HCT116 (cell line): Measurements from ENCODE around the gene ZNF839. TPM values are rescaled to one million over a fixed set of nuclear protein-coding genes. Genes with fewer than 3 reads are reported as not detected.
A peak's percentile ranks its signal among the peaks of the same experiment; 100 is the strongest.

Experiments
- ATAC-seq: fragments of 200-7000 bp; cut with Tn5 transposase; 2 replicates; pipeline ENCODE4 v1.9.1; 2020; ENCODE audit warnings: mild to moderate bottlenecking, moderate library complexity
- BruUV-seq: library from RNA; stranded (reverse); fragments of 400-500 nt; replicated peaks from 2 replicates; lab custom pipeline; 2021; lab: Mats Ljungman, UMichigan
- CTCF ChIA-PET: fragments of 300-600 bp; sonication (Branson Sonifier 250); formaldehyde crosslinking; loops from one replicate; lab custom pipeline; 2021; ENCODE audit warnings: antibody characterized with exemption; lab: Charles Lee
- POLR2A ChIA-PET: fragments of 300-600, 350-600 bp; sonication (Branson Sonifier 250); formaldehyde crosslinking; loops from one replicate; lab custom pipeline; 2021; ENCODE audit warnings: antibody characterized with exemption; lab: Charles Lee
- RAD21 ChIA-PET, 2 experiments: fragments of 300-600 bp; sonication (Branson Sonifier 250); formaldehyde crosslinking; loops; one replicate each; lab custom pipeline; 2023; ENCODE audit warnings: low total read pairs in 2 of 2; ENCODE audit not compliant: uncharacterized antibody in 2 of 2, unreplicated experiment in 2 of 2, low non-redundant PET in 1 of 2; lab: Charles Lee
- DNase-seq: peaks from one replicate; pipeline ENCODE4 v3.0.0-alpha.2; 2010; ENCODE audit warnings: low read depth, low spot score
- H2AFZ ChIP-seq: fragments of 200-600 bp; shearing (Covaris generic), sonication (generic); 2 replicates; pipeline ENCODE4 v1.6.1; 2017; ENCODE audit warnings: low read depth, mixed run types, mixed read lengths, antibody characterized with exemption, low read length; ENCODE audit not compliant: poor library complexity, severe bottlenecking
- H3K27ac ChIP-seq: 2 replicates; pipeline ENCODE4 v1.5.1; 2012; ENCODE audit warnings: low read depth, low read length
- H3K27me3 ChIP-seq: fragments of 200-600 bp; sonication (generic); 2 replicates; pipeline ENCODE4 v1.6.1; 2016; ENCODE audit warnings: mixed run types, low read length, mixed read lengths; ENCODE audit not compliant: insufficient read depth
- H3K36me3 ChIP-seq, 2 experiments: fragments of 200-500 bp in 1 of 2; fragments of 200-600 bp in 1 of 2; sonication (Bioruptor generic) in 1 of 2; sonication (generic) in 1 of 2; 2 replicates each; pipeline versions ENCODE4 v1.5.1 to v1.6.1; 2014 to 2016; ENCODE audit warnings: low read length in 2 of 2, inconsistent platforms in 1 of 2, mixed read lengths in 1 of 2, mixed run types in 1 of 2; ENCODE audit not compliant: insufficient read depth in 2 of 2, control insufficient read depth in 1 of 2
- H3K4me1 ChIP-seq, 2 experiments: fragments of 200-600 bp in 1 of 2; sonication (generic) in 1 of 2; 2 replicates each; pipeline versions ENCODE4 v1.5.1 to v1.6.1; 2012 to 2017; ENCODE audit warnings: low read length in 2 of 2, inconsistent platforms in 1 of 2, mild to moderate bottlenecking in 1 of 2, mixed read lengths in 1 of 2, mixed run types in 1 of 2, moderate library complexity in 1 of 2; ENCODE audit not compliant: insufficient read depth in 2 of 2, control insufficient read depth in 1 of 2
- H3K4me2 ChIP-seq: fragments of 200-600 bp; sonication (generic); 2 replicates; pipeline ENCODE4 v1.6.1; 2017; ENCODE audit warnings: mixed run types, low read length, mixed read lengths
- H3K4me3 ChIP-seq, 2 experiments: fragments of 200-600 bp in 1 of 2; sonication (generic) in 1 of 2; replicated peaks in 1 of 2; 2 replicates each; pipeline ENCODE4 v1.5.1; 2011 to 2016; ENCODE audit warnings: low read length in 2 of 2, control low read depth in 1 of 2, low read depth in 1 of 2, mild to moderate bottlenecking in 1 of 2, mixed read lengths in 1 of 2, mixed run types in 1 of 2
- H3K79me2 ChIP-seq: fragments of 200-600 bp; sonication (generic); 2 replicates; pipeline ENCODE4 v1.6.1; 2017; ENCODE audit warnings: mild to moderate bottlenecking, mixed run types, low read length, moderate library complexity, mixed read lengths; ENCODE audit not compliant: insufficient read depth
- H3K9ac ChIP-seq: fragments of 200-600 bp; sonication (generic); 2 replicates; pipeline ENCODE4 v1.6.1; 2016; ENCODE audit warnings: low read length, mixed read lengths
- H3K9me2 ChIP-seq: fragments of 200-600 bp; sonication (generic), shearing (Covaris generic); 2 replicates; pipeline ENCODE4 v1.6.1; 2017; ENCODE audit warnings: mixed run types, mild to moderate bottlenecking, moderate library complexity; ENCODE audit not compliant: insufficient read depth
- H3K9me3 ChIP-seq, 2 experiments: fragments of 200-500 bp in 1 of 2; fragments of 200-600 bp in 1 of 2; sonication (Bioruptor generic) in 1 of 2; sonication (generic) in 1 of 2; 2 replicates each; pipeline ENCODE4 v1.6.1; 2014 to 2017; ENCODE audit warnings: low read length in 2 of 2, mixed read lengths in 2 of 2, inconsistent platforms in 1 of 2, low read depth in 1 of 2, mild to moderate bottlenecking in 1 of 2, mixed run types in 1 of 2, moderate library complexity in 1 of 2; ENCODE audit not compliant: control insufficient read depth in 1 of 2, insufficient read depth in 1 of 2
- H4K20me1 ChIP-seq: fragments of 200-600 bp; sonication (generic), shearing (Covaris generic); 2 replicates; pipeline ENCODE4 v1.6.1; 2017; ENCODE audit warnings: mixed run types, mild to moderate bottlenecking, moderate library complexity; ENCODE audit not compliant: insufficient read depth
- CBX3 ChIP-seq: IDR thresholded peaks from 2 replicates; pipeline ENCODE4 v1.6.1; 2012; ENCODE audit warnings: low read depth
- CEBPB ChIP-seq: IDR thresholded peaks from 2 replicates; pipeline ENCODE4 v1.6.1; 2012; ENCODE audit warnings: low read depth
- CTCF ChIP-seq, 3 experiments: fragments of 200-600 bp in 1 of 3; sonication (generic) in 1 of 3; IDR thresholded peaks in 2 of 3; conservative IDR thresholded peaks in 1 of 3; 2 replicates each; pipeline ENCODE4 v1.5.1; 2012 to 2017; ENCODE audit warnings: low read depth in 2 of 3, low read length in 2 of 3, antibody characterized with exemption in 1 of 3, borderline replicate concordance in 1 of 3, control low read depth in 1 of 3, mild to moderate bottlenecking in 1 of 3, mixed read lengths in 1 of 3, mixed run types in 1 of 3, moderate library complexity in 1 of 3; ENCODE audit not compliant: insufficient read depth in 1 of 3
- ELF1 ChIP-seq: IDR thresholded peaks from 2 replicates; pipeline ENCODE4 v1.6.1; 2012; ENCODE audit warnings: low read depth, borderline replicate concordance
- FOSL1 ChIP-seq: IDR thresholded peaks from 2 replicates; pipeline ENCODE4 v1.6.1; 2012; ENCODE audit warnings: low read depth
- JUND ChIP-seq: IDR thresholded peaks from 2 replicates; pipeline ENCODE4 v1.6.1; 2012
- MAX ChIP-seq: IDR thresholded peaks from 2 replicates; pipeline ENCODE4 v1.6.1; 2012
- POLR2A ChIP-seq: IDR thresholded peaks from 2 replicates; pipeline ENCODE4 v1.7.0; 2011; ENCODE audit warnings: borderline replicate concordance; ENCODE audit not compliant: insufficient read depth, insufficient read length; ENCODE audit errors: extremely low read depth
- RAD21 ChIP-seq: IDR thresholded peaks from 2 replicates; pipeline ENCODE4 v1.6.1; 2012; ENCODE audit warnings: low read depth, mild to moderate bottlenecking
- SP1 ChIP-seq: IDR thresholded peaks from 2 replicates; pipeline ENCODE4 v1.6.1; 2012; ENCODE audit warnings: low read depth
- SRF ChIP-seq: IDR thresholded peaks from 2 replicates; pipeline ENCODE4 v1.6.1; 2012; ENCODE audit warnings: low read depth
- ZBTB33 ChIP-seq: IDR thresholded peaks from 2 replicates; pipeline ENCODE4 v1.6.1; 2011; ENCODE audit warnings: mild to moderate bottlenecking, low read length, moderate library complexity; ENCODE audit not compliant: insufficient replicate concordance; ENCODE audit errors: extremely low read depth
- ZNF274 ChIP-seq: fragments of 200-500 bp; sonication (Bioruptor generic); IDR thresholded peaks from 2 replicates; pipeline ENCODE4 v1.6.1; 2014; ENCODE audit warnings: mild to moderate bottlenecking, low read depth, low read length, inconsistent platforms
- intact Hi-C: fragments of 100-400 bp; cut with micrococcal nuclease; formaldehyde crosslinking; loops from 2 replicates; pipeline ENCODE4 v1.10.0; 2022
- total RNA-seq: library from RNA; stranded (reverse); gene quantifications from one replicate; pipeline ENCODE4 v1.2.1, GENCODE V29; 2021; ENCODE audit not compliant: unreplicated experiment

Gene ZNF839
- total RNA-seq, 1 experiment from 2014 or later, result 17.7 TPM

- no peak for ATAC-seq
- H3K9me3 ChIP-seq, result no peaks in the 10 kb centered on the region
- H3K4me2 ChIP-seq, result peak overlapping the region; percentile 51
- no peak overlapping the region for H3K9ac ChIP-seq
- H3K36me3 ChIP-seq, result no peaks in the 10 kb centered on the region
- peaks cover 7 to 28% of the 10 kb centered on the region in 2 experiments; a peak in 3 of 4 replicates for H3K4me1 ChIP-seq
- ChIA-PET CTCF (no interaction called here), POLR2A (no interaction called here), RAD21 (no interaction called here)
- no peaks in the 10 kb centered on the region for H3K9me2 ChIP-seq
- no peak overlapping the region for H3K27ac ChIP-seq
- H3K79me2 ChIP-seq, result no peaks in the 10 kb centered on the region
- no peak for DNase-seq
- no peak for TF ChIP-seq RAD21
- no peak for TF ChIP-seq POLR2A
- no peak for TF ChIP-seq SRF
- TF ChIP-seq ZBTB33, result no peak
- TF ChIP-seq JUND, result no peak
- no peak for TF ChIP-seq CBX3
- TF ChIP-seq SP1, result no peak
- BruUV-seq, result no TSS peak
- intact Hi-C loops, result no loop called here
- H2AFZ ChIP-seq, result no peak overlapping the region
- H3K27me3 ChIP-seq, result no peaks in the 10 kb centered on the region
- no peaks in the 10 kb centered on the region for H4K20me1 ChIP-seq
- no peak overlapping the region for H3K4me3 ChIP-seq
Observed at GRCh38 chr14:102293781-102294180, 25.8 kb upstream of the ZNF839 start.

- Histone ChIP-seq H3K27me3 (no peaks in the 10 kb centered on the region), H3K9ac (no peak overlapping the region), H3K9me3 (no peaks in the 10 kb centered on the region), H3K36me3 (no peaks in the 10 kb centered on the region), H3K79me2 (no peaks in the 10 kb centered on the region), H2AFZ (no peak overlapping the region), H3K4me2 (no peak overlapping the region), H3K4me3 (no peak overlapping the region), H3K27ac (no peak overlapping the region), H3K9me2 (no peaks in the 10 kb centered on the region), H4K20me1 (no peaks in the 10 kb centered on the region), H3K4me1 (peaks cover 14 to 34% of the 10 kb centered on the region in 2 experiments)
- TF ChIP-seq ELF1 (no peak), FOSL1 (no peak), ZNF274 (no peak), MAX (no peak), SRF (no peak), RAD21 (no peak; the same call in 1 of the 2 replicates), CTCF (IDR thresholded peaks at IDR 0.05 in 2 of 3, conservative IDR thresholded peaks at IDR 0.05 in 1 of 3; ENCODE audit: borderline replicate concordance in 1 of 3, insufficient read depth in 1 of 3, low read depth in 2 of 3, low read length in 2 of 3) (peak in 2 of 3 experiments; percentile 47 to 51; a peak in 4 of 6 replicates), CEBPB (no peak)
- CTCF ChIA-PET, result interaction anchor here (1.2 kb wide), 1 partner anchor 10 kb away, joined by 3 read pairs; the partner anchor contains the start of gene MOK
- no TSS peak for BruUV-seq
- DNase-seq (no peak), ATAC-seq (peak; percentile 69)
- POLR2A ChIA-PET, result interaction anchor here (1.0 kb wide), 1 partner anchor 9 kb away, joined by 3 read pairs; the partner anchor contains the start of gene MOK
- RAD21 ChIA-PET, result no interaction called here
- intact Hi-C loops, result no loop called here
Observed at GRCh38 chr14:102295270-102295669, 24.3 kb upstream of the ZNF839 start.
